ENCODE results near the gene HAT1.

DNA sequence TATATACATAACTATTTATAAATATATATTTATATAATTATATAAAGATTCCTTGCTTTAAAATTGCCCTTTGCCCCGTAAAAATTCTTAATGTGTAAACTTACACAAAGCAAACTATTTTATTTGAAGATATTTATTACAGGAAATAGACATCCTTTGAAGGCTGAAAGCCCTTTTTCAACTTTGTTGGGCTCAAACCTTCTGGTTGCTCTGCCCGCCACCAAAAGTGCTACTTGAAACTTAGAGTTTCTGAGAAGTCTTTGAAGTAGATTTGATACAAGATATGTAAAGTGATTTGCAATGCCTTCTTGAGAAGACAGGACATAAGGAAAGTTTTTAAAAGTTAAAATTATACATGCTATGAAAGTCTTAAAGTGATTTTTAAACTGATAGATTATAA is 40.9 kb downstream of the HAT1 start:
- no peak for TF ChIP-seq POLR2A (IDR thresholded peaks at IDR 0.05)
- TF ChIP-seq, protein P1, sequence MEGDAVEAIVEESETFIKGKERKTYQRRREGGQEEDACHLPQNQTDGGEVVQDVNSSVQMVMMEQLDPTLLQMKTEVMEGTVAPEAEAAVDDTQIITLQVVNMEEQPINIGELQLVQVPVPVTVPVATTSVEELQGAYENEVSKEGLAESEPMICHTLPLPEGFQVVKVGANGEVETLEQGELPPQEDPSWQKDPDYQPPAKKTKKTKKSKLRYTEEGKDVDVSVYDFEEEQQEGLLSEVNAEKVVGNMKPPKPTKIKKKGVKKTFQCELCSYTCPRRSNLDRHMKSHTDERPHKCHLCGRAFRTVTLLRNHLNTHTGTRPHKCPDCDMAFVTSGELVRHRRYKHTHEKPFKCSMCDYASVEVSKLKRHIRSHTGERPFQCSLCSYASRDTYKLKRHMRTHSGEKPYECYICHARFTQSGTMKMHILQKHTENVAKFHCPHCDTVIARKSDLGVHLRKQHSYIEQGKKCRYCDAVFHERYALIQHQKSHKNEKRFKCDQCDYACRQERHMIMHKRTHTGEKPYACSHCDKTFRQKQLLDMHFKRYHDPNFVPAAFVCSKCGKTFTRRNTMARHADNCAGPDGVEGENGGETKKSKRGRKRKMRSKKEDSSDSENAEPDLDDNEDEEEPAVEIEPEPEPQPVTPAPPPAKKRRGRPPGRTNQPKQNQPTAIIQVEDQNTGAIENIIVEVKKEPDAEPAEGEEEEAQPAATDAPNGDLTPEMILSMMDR (IDR thresholded peaks at IDR 0.05) = no peak
